Activated CD4-positive, alpha-beta T cell treated with anti-CD3 and anti-CD28 coated beads, Interleukin-2, amount 10 ng/mL, durations not matched to agents 7 days and 5 days (primary cell): Measurements from ENCODE around the gene RNF224. TPM values are rescaled to one million over a fixed set of nuclear protein-coding genes. Genes with fewer than 3 reads are reported as not detected.
A peak's percentile ranks its signal among the peaks of the same experiment; 100 is the strongest.
"Not testable (repeated sequence)": the region's sequence is repeated elsewhere in the genome, so short reads cannot be mapped to it uniquely, and the experiment has no call there.

Experiments
- CTCF ChIA-PET: fragments of 350-600 bp; sonication (Branson Sonifier 250); formaldehyde crosslinking; loops from one replicate; lab custom pipeline; 2021; ENCODE audit warnings: antibody characterized with exemption; lab: Charles Lee
- POLR2A ChIA-PET: fragments of 350-600 bp; sonication (Branson Sonifier 250); formaldehyde crosslinking; loops from one replicate; lab custom pipeline; 2021; ENCODE audit warnings: antibody characterized with exemption; lab: Charles Lee
- DNase-seq: peaks from one replicate; pipeline ENCODE4 v3.0.0-alpha.2; 2020
- H3K27ac Mint-ChIP-seq: one replicate; pipeline ENCODE4 v1.8.0; 2021; ENCODE audit warnings: mild to moderate bottlenecking, moderate library complexity, mixed read lengths
- H3K27me3 Mint-ChIP-seq: one replicate; pipeline ENCODE4 v1.8.0; 2021; ENCODE audit warnings: mixed read lengths
- H3K36me3 Mint-ChIP-seq: one replicate; pipeline ENCODE4 v1.8.0; 2021; ENCODE audit warnings: low read depth, mixed read lengths
- H3K4me1 Mint-ChIP-seq: one replicate; pipeline ENCODE4 v1.8.0; 2021; ENCODE audit warnings: mixed read lengths
- H3K4me3 Mint-ChIP-seq: one replicate; pipeline ENCODE4 v1.8.0; 2021; ENCODE audit warnings: mild to moderate bottlenecking, moderate library complexity, mixed read lengths
- H3K9me3 Mint-ChIP-seq: one replicate; pipeline ENCODE4 v1.8.0; 2021; ENCODE audit warnings: mixed read lengths
- total RNA-seq, 2 experiments: library from RNA; stranded (reverse); gene quantifications; one replicate each; pipeline ENCODE4 v1.2.3, GENCODE V29; 2021

The RNF224 gene
- total RNA-seq, 2 experiments from 2014 or later, result 0.10 TPM; not detected in 1

DNA sequence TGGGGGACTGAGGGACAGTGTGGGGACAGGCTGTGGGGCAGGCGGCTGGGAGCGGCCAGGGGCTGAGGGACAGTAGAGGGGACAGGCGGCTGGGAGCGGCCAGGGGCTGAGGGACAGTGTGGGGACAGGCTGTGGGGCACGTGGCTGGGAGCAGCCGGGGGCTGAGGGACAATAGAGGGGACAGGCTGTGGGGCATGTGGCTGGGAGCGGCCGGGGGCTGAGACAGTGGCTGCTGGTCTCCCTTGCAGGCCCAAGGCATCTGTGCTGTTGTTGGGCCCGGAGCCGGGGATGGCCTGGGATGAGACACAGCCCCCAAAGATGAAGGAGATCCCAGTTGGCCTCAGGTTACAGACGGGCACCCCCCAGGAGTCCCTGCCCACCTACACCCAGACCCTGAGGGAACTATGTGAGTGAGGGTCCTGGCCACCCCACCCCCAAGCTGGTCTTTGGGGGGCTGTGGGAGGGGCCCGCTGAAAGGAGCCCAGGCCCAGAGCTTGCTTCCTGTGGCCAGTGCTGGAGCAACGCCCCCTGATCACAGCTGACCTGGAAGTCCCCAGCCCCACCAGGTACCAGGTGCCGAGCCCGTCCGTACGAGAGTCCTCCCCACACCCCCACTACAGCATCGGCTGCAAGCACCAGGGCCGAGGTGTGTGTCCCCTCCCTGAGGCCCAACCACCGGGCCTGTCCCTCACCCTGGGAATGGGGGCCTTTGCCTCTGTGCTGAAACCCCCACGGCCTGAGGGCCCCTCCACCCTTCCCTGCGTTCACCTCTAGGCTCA is 24.4 kb downstream of the RNF224 start:
- CTCF ChIA-PET, result interaction anchor here (1.0 kb wide), 1 partner anchor 15 kb away, joined by 3 read pairs; no protein-coding TSS in a partner anchor
- no peak overlapping the region for H3K4me3 Mint-ChIP-seq
- no peaks in the 10 kb centered on the region for H3K27me3 Mint-ChIP-seq
- no peak for DNase-seq
- POLR2A ChIA-PET, result no interaction called here
- peaks cover 5% of the 10 kb centered on the region for H3K36me3 Mint-ChIP-seq
- no peak overlapping the region for H3K27ac Mint-ChIP-seq
- no peaks in the 10 kb centered on the region for H3K9me3 Mint-ChIP-seq
- H3K4me1 Mint-ChIP-seq, result peaks cover 13% of the 10 kb centered on the region

GRCh38 chr9:137252555-137253506 is 25.5 kb downstream of the RNF224 start:
- DNase-seq, result no peak
- ChIA-PET CTCF (interaction anchor here (2.2 to 2.7 kb wide), 2 partner anchors 9 to 13 kb away, joined by 19 to 20 read pairs; partner anchors contain the start of gene TUBB4B), POLR2A (interaction anchor here (1.1 kb wide), 1 partner anchor 12 kb away, joined by 5 read pairs; the partner anchor contains the start of gene TUBB4B)
- Mint-ChIP-seq H3K9me3 (no peaks in the 10 kb centered on the region), H3K27me3 (no peaks in the 10 kb centered on the region), H3K36me3 (peaks cover 10% of the 10 kb centered on the region), H3K4me3 (no peak overlapping the region), H3K4me1 (peaks cover 18% of the 10 kb centered on the region), H3K27ac (no peak overlapping the region)

DNA sequence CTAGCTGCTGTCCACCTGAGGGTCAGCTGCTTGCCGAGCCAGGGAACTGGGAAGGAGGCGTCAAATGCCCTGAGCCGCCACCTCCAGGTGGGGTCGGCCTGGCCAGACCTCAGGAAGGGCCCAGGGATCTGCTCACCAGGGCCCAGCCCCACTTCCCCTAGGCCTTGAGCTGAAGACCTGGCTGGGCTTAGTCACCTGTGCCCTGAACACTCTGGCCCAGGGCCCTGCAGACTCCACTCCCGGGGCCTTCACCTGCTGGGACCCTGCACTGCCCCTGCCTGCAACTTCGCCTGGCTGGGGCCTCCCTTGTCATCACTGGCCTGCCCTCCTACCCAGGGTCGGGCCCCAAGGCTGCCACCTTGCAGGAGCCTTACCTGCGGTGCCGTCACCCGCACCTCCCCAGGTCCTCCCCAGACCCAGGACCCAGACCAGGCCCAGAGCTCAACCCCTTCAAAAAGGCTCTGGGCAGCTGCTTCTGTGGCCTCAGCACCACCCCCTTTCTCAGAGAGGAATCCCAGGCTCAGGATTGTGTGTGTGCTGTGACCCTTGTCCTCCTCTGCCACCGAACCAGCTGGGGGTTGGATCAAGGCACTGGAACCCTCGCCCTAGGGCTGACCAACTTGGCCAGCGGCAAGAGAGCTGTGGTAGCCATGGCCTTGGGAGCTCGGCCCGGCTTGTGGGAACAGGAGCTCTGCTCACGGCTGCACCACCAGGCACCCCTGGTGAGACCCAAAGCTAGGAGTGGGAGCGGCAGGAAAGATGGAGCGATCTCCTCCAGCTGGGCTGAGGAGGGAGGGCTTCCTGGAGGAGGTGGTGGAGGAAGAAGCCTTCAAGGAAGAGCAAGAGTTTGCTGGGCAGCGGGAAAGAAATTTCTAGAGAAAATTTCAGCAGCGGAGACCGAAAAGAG is 26.7 kb downstream of the RNF224 start:
- Mint-ChIP-seq H3K27ac (peak overlapping the region; percentile 81), H3K36me3 (peaks cover 10% of the 10 kb centered on the region)
- CTCF ChIA-PET, result interaction anchor here (0.9 to 2.7 kb wide), 8 partner anchors 10 to 183 kb away, joined by 3 to 20 read pairs (median 4); partner anchors contain the start of genes NRARP, SAPCD2 and TUBB4B

DNA sequence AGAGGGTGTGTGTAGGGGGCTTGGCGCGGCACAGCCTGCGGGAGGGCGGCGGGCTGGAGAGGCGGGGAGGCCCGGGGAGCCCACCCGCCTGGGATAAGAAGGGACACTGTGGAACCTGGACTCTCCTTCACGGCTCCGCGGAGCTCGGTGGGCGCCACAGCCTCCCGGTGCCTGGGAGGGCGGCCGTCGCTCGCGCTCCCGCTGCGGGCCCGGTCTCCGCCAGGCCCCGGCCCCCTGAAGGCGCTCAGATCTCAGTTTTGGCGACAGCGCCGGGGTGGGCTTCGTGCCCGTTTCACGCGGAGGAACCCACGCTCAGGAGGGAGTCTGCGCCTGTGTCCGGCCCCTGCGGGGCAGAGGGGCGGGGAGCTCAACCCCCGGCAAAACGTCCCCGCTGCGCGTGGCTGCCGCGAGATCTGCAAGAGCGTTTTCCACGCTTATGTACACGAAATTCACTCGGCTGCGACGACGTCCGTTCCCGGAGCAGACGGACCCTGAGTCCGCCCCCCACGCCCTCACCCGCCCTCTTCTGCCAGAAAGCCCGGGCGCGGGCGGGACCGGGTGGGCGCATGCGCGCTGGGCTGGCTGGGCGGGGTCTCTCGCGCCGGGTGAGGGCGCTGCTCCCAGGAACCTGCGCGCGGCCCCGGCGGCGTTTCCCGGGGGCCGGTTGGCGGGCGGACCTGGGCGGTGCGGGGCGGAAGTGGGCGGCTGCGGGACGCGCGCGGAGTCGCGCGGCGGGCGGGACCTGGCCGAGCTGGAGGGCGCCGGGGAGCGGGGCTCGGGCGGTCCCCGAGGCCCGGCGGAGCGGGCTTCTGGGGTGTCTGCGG is 27.5 kb downstream of the RNF224 start, which contains the start of gene NELFB:
Gene NELFB, plus strand, starts transcription at position 704 of the 824 bp plus-strand sequence.
- H3K36me3 Mint-ChIP-seq, result peaks cover 10% of the 10 kb centered on the region
- peak within 1 kb of the TSS; percentile 90 for H3K4me3 Mint-ChIP-seq
- H3K9me3 Mint-ChIP-seq, result no peaks in the 10 kb centered on the region
- H3K27ac Mint-ChIP-seq, result peak within 1 kb of the TSS; percentile 87
- POLR2A ChIA-PET, result interaction anchor here (1.0 to 1.4 kb wide), 2 partner anchors 13 to 14 kb away, joined by 4 to 6 read pairs; partner anchors contain the start of gene TUBB4B
- CTCF ChIA-PET, result interaction anchor here (0.8 to 2.7 kb wide), 9 partner anchors 11 to 184 kb away, joined by 3 to 20 read pairs (median 4); partner anchors contain the start of genes NRARP, SAPCD2 and TUBB4B
- DNase-seq, result peak; percentile 93
- peaks cover 18% of the 10 kb centered on the region for H3K4me1 Mint-ChIP-seq
- no peaks in the 10 kb centered on the region for H3K27me3 Mint-ChIP-seq

More for the DNA sequence above, 26.7 kb downstream of the RNF224 start:
- Mint-ChIP-seq H3K9me3 (no peaks in the 10 kb centered on the region), H3K27me3 (no peaks in the 10 kb centered on the region), H3K4me1 (peaks cover 18% of the 10 kb centered on the region), H3K4me3 (peak overlapping the region; percentile 81)
- POLR2A ChIA-PET, result interaction anchor here (1.0 to 1.4 kb wide), 3 partner anchors 12 to 13 kb away, joined by 4 to 6 read pairs (median 5); partner anchors contain the start of gene TUBB4B
- DNase-seq, result no peak

DNA sequence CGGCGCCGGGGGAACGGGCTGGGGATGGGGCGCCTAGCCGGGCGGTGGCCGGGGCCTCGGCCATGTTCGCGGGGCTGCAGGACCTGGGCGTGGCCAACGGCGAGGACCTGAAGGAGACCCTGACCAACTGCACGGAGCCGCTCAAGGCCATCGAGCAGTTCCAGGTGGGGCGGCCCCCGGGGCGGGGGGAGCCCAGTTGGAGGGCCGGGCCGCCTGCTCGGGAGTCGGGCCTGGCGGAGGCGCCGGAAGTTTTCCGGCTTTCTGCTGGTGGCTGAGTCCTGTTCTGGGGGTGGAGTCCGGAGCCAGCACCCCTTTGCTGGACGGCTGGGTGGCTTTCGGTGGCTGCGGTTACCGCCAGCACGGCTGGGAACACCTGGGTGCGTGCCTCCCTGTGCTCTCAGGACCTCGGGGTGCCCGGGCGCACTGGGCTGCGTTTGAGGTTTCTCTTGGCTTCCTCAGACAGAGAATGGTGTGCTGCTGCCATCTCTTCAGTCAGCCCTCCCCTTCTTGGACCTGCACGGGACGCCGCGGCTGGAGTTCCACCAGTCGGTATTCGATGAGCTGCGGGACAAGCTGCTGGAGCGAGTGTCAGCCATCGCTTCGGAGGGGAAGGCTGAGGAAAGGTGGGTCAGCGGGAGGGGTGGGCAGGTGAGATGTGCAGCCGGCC is 28.3 kb downstream of the RNF224 start:
- POLR2A ChIA-PET, result interaction anchor here (0.9 to 1.4 kb wide), 3 partner anchors 13 to 15 kb away, joined by 3 to 6 read pairs (median 4); partner anchors contain the start of gene TUBB4B
- no peaks in the 10 kb centered on the region for H3K27me3 Mint-ChIP-seq

DNA sequence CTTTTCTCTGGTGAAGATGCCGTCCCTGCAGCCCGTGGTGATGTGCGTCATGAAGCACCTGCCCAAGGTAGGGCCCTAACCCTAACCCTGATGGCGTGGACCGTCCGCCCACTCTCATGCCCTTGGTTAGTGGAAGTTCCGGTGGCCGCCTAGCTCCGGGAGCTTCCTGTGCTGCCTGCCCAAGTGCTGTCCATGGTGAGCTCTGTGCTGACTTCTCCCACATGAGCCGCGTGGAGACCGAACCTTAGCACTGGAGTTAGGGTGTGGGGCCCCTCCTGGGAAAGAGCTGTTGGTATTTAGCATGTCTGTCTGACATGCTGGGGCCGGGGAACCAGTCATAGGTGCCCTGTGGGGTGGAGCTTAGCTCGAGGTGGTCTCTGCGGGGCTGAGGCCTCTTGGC is 29.1 kb downstream of the RNF224 start:
- Mint-ChIP-seq H3K4me1 (peaks cover 18% of the 10 kb centered on the region), H3K9me3 (no peaks in the 10 kb centered on the region), H3K27me3 (no peaks in the 10 kb centered on the region), H3K36me3 (peaks cover 10% of the 10 kb centered on the region), H3K4me3 (peak overlapping the region; percentile 90), H3K27ac (no peak overlapping the region)
- no peak for DNase-seq
- POLR2A ChIA-PET, result interaction anchor here (0.9 kb wide), 1 partner anchor 15 kb away, joined by 3 read pairs; the partner anchor contains the start of gene TUBB4B
- CTCF ChIA-PET, result interaction anchor here (0.8 to 2.0 kb wide), 8 partner anchors 8 to 213 kb away, joined by 3 to 5 read pairs (median 4); partner anchors contain the start of gene MAN1B1

More for the DNA sequence above, 28.3 kb downstream of the RNF224 start:
- CTCF ChIA-PET, result interaction anchor here (0.8 to 2.7 kb wide), 13 partner anchors 9 to 214 kb away, joined by 3 to 20 read pairs (median 4); partner anchors contain the start of genes NRARP and TUBB4B
- Mint-ChIP-seq H3K4me3 (peak overlapping the region; percentile 90), H3K36me3 (peaks cover 10% of the 10 kb centered on the region), H3K9me3 (no peaks in the 10 kb centered on the region), H3K4me1 (peaks cover 18% of the 10 kb centered on the region), H3K27ac (peak overlapping the region; percentile 87)
- DNase-seq, result peak; percentile 48

DNA sequence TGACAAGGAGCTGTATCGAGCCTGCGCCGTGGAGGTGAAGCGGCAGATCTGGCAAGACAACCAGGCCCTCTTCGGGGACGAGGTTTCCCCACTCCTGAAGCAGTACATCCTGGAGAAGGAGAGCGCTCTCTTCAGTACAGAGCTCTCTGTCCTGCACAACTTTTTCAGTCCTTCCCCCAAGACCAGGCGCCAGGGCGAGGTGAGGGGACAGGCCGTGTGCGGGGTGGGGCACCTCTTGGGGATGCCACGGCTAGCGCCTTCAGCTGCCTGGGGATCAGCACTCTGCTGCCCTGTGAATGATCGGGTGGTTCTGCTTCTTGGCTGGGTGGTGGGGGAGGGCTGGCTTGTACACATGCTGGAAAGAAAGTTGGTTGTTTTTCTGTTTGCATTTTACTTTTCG is 29.6 kb downstream of the RNF224 start:
- Mint-ChIP-seq H3K4me3 (peak overlapping the region; percentile 90), H3K9me3 (no peaks in the 10 kb centered on the region), H3K27me3 (no peaks in the 10 kb centered on the region), H3K27ac (no peak overlapping the region), H3K4me1 (peaks cover 20% of the 10 kb centered on the region), H3K36me3 (peaks cover 14% of the 10 kb centered on the region)
- CTCF ChIA-PET, result interaction anchor here (0.8 to 1.5 kb wide), 6 partner anchors 8 to 170 kb away, joined by 3 to 5 read pairs (median 4); partner anchors contain the start of gene MAN1B1
- POLR2A ChIA-PET, result interaction anchor here (0.9 kb wide), 1 partner anchor 16 kb away, joined by 3 read pairs; the partner anchor contains the start of gene TUBB4B
- no peak for DNase-seq

DNA sequence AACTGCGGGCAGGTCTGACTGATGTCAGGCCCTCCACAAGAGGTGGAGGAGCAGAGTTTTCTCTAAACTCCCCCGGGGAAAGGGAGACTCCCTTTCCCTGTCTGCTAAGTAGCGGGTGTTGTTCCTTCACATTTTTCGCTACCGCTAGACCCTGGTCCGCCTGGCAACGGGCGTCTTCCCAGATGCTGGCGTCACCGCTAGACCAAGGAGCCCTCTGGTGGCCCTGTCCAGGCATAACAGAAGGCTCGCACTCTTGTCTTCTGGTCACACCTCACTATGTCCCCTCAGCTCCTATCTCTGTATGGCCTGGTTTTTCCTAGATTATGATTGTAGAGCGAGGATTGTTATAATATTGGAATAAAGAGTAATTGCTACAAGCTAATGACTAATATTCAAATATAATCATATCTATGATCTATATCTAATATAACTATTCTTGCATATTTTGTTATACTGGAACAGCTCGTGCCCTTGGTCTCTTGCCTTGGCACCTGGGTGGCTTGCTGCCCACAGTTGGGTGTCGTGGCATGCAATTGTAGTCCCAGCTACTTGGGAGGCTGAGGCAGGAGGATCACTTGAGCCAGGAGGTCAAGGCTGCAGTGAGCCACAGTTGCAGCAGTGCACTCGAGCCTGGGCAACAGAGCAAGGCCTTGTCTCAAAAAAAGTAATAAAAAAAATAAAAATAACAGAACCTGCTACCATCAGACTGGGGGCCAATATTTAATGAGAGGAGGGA is 35.0 kb downstream of the RNF224 start:
- H3K27me3 Mint-ChIP-seq, H3K4me1 Mint-ChIP-seq, H3K4me3 Mint-ChIP-seq, CTCF ChIA-PET, H3K27ac Mint-ChIP-seq, DNase-seq, POLR2A ChIA-PET, H3K9me3 Mint-ChIP-seq: not testable (repeated sequence)
- peaks cover 16% of the 10 kb centered on the region for H3K36me3 Mint-ChIP-seq

- ChIA-PET CTCF (no interaction called here), POLR2A (no interaction called here)
- Mint-ChIP-seq H3K4me3 (no peak overlapping the region), H3K27ac (no peak overlapping the region), H3K27me3 (no peaks in the 10 kb centered on the region), H3K36me3 (peaks cover 18% of the 10 kb centered on the region), H3K4me1 (peaks cover 8% of the 10 kb centered on the region), H3K9me3 (no peaks in the 10 kb centered on the region)
- DNase-seq, result no peak
These were observed 35.6 kb downstream of the RNF224 start for GRCh38 chr9:137262909-137263285.

DNA sequence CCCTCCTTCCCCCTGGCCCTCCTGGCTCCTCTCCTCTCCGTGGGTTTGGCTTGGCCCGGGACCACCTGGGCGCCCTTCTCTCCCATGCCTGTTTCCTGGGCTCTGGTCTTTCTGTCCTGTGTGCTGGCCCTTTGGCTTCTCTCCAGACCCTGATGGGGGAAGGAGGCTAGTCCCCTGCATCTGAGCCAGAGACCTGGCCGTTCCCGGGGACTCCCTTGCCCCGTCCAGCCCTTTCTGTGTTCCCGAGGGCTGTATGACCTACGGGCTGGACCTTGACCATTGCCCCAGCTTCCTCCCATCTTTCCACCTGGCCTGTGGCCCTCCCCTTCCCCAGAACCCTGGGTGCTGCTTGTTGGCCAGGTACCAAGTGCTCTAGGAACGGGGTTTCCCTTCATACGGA is 36.2 kb downstream of the RNF224 start:
- H3K9me3 Mint-ChIP-seq, result no peaks in the 10 kb centered on the region
- POLR2A ChIA-PET, result interaction anchor here (0.7 kb wide), 1 partner anchor 21 kb away, joined by 3 read pairs; no protein-coding TSS in a partner anchor
- no peak overlapping the region for H3K27ac Mint-ChIP-seq
- no peaks in the 10 kb centered on the region for H3K27me3 Mint-ChIP-seq
- CTCF ChIA-PET, result no interaction called here
- H3K4me1 Mint-ChIP-seq, result peaks cover 9% of the 10 kb centered on the region
- no peak overlapping the region for H3K4me3 Mint-ChIP-seq
- H3K36me3 Mint-ChIP-seq, result peaks cover 20% of the 10 kb centered on the region
- DNase-seq, result no peak
